HG02623 (cell line): ENCODE measurements around the gene USP3.

ENCODE experiments used
- ATAC-seq: cut with Tn5 transposase; IDR thresholded peaks from one replicate; pipeline ENCODE4 v1.9.1; 2021; ENCODE audit warnings: moderate library complexity; ENCODE audit not compliant: unreplicated experiment

USP3 gene

DNA sequence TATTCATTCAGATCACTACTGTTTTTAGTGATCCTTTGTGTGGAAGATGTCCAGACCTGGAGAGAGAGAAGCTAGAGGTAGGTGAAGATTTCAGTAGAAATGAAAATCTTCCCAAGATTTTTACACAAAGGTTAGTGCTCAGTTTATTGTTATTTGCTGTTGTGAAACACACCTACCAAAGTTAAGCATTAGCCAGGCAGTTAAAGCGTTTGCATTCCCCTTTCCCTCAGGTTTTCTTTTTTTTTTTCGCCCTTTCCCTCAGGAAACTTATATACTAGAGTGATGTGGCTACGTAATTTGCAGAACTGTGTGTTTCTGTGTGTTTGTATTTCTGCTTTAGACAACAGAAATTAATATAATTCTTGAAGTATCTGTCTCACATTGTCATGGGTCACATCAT lies 34.5 kb downstream of the USP3 start:
- ATAC-seq = no peak

- no peak for ATAC-seq
Measured at GRCh38 chr15:63539521-63539920, 35.1 kb downstream of the USP3 start.

DNA sequence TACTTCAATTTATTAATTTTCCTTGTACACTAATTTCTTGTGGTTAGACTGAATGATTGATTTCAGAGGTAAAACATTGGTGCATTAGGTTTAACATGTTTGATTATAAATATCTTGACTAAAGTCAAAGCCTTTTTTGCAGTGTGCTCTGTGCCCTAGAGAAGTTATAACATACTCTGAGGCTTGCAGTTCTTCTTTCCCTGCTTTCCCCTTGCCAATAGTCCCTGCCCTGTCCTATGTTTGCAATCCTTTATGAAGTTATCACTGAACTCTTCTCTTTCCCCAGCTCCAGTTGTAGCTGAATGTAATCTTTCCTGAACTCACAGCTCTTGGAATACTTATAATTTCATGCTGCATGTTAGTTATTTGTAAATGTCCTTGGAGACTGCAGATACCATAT lies 35.6 kb downstream of the USP3 start:
- ATAC-seq = no peak

- no peak for ATAC-seq
Measured at GRCh38 chr15:63540449-63540848, 36.1 kb downstream of the USP3 start.

DNA sequence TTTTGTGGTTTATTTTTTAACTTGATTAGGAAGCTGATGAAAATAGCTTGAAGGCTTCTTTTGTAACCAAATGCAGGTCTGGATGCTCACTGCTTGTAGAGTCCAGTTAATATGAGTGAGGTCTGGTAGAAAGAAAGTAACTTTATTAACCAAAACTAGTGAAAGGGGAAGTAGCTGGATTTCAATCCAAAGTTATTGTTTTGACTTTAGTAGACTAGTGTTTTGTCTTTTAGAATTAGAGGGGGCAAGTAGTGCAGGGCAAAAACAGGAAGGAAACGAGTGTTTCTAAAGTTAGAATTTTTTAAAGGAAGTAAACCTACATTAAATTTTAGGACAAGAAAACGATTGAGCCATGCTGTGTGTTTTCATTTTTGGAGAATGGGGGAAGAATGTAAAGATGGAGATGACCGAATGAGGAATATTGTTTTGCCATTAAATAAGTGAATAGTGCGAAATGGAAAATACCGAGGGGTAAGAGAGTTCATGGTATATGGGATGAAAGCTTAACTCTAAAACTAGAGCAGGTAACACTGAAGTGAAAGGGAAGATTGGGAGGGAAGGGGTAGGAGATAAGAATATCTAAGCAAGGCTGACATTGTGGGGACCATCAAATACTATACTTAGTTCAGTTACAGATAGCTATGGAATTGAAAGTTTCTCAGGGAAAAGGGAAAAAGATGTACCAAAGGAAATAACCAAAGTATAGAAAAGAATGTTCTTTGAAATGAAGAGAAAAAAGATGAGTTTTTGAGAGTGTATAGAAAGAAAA lies 40.0 kb downstream of the USP3 start:
- no peak for ATAC-seq

GRCh38 chr15:63545520-63545919 lies 41.1 kb downstream of the USP3 start:
- no peak for ATAC-seq

GRCh38 chr15:63551400-63551799 lies 47.0 kb downstream of the USP3 start:
- no peak for ATAC-seq

DNA sequence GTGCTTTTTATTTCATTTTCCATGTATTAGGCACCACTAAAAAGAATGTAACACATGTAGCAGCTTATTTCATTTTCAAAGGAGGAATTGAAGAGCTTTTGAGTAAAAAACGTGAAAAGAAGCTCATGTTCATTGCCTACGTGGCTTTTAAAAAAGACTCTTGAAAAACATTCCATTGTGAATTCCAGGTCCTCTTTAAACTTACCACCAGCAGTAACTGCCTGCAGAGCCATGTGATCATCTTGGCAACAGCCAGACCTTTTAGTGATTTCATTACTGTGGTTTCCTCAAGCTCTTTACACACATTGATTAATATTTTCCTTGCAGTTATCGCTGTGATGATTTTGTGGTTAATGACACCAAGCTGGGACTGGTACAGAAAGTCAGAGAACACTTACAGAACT lies 49.0 kb downstream of the USP3 start:
- ATAC-seq = no peak

DNA sequence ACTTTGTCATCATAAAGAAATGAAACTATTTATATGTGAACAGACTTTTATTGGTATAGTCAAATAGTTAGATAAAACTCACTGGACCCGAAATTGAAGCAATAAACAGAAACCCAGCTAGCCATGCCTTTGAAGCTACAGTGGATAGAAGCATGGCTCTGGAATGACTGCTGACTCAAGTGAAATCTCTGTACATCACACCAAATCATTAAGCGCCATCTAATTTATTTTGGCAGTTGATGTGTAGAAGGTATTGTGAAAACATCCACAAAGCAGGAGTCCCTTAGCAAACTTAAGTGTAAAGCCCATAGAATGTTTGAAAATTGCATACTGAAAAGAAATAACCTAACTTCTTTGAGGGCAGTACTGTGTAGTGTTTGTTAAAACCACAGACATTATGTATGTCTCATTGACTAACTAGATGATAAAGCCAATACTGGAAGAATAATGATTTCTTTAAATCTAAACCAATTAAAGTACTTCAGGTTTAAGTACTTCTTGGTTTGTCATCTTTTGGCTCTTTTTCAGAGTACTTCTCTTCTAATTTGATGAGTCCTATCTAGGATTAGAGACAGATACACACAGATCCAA lies 50.0 kb downstream of the USP3 start:
- no peak for ATAC-seq

DNA sequence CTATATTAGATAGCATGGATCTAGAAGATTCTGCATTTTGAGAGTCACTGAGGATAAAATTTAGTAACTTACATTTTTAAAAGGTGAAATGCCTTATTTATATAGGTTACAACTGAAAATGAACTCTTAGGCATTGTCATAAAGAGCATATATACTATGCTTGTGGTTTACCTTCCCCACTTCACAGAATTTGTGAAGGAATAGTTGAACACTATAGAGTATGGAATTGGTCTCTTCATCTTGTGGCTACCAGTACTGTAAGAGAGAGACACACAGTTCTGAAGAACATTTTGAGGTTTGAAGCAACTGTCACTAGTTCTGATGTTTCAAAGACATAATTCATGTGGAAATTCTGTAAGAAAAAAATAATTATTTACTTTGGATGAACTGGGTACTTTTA lies 51.1 kb downstream of the USP3 start:
- ATAC-seq = no peak

- ATAC-seq = no peak
Measured at GRCh38 chr15:63556246-63556645, 51.9 kb downstream of the USP3 start.

- ATAC-seq = no peak
Measured at GRCh38 chr15:63556736-63557135, 52.3 kb downstream of the USP3 start.

DNA sequence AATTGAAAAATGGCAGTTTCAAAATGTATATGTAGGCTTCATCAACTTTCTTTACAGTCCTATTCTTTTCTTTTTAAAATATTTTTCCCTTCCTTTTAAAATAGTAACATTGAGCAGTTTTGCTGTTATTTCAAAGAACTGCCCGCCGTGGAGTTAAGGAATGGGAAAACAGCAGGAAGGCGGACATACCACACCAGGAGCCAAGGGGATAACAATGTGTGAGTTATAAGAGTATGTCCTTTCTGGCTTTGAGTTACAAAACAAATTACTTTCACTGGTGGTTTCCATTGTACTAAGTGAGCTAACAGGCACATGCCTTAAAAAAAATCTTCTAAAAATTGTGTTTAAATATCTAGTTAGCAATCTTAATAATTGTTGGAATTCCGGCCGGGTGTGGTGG lies 55.4 kb downstream of the USP3 start:
- no peak for ATAC-seq

DNA sequence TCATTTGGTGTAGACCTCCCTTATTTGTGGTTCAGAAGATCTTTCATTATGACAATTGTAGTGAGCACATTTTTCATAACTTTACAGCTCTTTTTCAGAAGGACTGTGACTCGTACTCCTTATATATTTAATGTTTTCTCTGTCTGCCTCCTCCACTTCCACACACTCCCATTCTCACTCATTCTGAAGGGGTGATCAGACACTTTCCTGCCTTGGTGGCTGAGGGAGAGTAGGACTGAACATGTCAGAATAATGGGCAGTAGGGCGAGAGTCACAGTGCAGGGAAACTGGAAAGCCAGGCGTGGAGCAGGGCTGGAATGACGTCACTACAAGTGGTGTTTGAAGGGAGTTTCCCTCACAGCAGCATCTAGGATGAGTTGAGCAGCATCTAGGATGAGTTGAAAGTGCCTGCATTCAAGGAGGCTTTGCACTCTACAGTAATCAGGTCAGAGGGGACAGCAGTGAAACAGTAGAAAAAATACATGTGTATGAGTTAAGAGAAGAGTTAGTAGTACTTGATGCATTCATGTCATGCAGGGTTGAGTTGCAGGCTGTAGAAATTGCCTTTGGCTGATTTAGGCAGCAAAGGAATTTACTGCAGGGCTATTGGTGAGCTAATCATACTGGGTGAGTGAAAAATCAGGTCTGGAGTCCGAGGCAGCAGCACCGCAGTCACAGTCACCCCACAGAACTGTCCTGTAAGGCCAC lies 56.5 kb downstream of the USP3 start:
- no peak for ATAC-seq

DNA sequence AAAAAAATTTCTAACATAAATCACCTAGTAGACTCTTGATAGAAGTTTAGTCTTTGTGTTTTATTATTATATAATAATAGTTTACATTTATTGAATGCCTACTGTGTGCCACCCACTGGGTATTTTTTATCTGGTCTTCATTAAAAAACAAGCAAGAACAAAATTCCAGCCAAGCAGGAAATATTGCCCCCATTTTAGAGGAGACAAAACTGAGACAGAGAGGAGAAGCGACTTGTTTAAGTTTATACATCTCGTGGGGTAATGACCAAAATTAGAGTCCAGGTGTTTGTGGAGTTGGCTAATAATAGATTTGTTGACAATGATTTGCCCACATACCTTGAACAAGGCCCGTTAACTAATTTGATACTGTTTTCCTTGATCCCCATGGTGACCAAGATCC lies 59.7 kb downstream of the USP3 start:
- ATAC-seq = no peak

DNA sequence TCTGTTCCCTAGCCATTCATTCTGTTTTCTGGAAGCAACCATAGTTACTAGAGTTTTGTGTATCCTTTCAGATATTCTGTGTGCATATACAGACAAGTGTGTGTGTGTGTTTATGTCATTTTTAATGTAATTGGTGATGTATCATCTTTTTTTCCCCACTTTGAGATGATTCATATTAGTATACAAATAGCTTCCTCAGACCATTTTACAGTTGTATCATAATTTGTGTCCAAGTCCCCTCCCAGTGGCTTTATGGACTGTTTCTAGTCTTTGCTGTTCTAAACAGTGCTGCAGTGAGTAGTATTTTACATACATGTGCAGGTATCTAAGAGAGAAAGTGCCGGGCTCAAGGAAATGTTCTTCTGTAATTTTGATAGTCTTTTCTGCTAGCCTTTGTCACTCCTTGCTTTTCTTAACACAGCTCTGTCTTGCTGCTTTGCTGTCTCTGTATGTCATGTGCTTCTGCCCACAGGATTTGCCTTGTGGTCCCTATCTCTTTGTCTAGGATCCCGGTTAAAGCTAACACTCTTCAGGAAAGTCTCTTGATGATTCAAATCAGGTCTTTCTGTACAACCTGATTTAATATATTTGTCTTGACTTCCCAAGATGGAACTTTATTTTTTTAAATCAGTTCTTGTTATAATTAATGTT lies 61.3 kb downstream of the USP3 start:
- no peak for ATAC-seq

DNA sequence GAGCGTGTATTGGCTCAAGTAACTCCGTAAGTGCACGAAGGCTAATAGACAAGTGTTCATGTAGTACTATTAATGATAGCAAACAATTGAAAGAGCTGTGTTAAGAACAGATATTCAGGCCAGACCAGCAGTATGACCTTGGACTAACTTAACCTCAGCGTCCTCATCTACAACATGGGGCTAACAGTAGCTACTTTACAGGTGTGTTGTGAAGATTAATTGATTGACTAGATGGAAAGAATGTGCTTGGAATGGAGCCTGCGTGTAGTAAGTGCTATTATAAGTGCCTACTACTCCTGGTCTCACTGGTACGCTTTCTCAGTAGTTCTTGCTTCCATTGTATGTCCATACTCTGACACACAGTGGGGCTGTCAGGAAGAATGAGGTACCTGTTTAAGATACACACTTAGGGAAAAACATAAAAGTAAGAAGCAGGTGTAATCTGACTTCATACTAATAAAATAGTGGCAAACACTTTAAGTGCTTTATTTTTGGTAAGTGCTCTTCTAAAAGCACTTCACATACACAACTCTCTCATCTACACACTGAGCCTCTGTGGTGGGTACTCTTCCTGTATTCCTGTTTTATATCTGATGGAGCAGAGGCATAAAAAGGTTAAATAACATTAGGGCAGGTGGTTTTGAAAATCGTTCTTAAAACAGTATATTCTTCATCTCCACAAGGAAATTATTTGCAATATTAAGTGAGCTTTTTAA lies 68.5 kb downstream of the USP3 start:
- no peak for ATAC-seq

- ATAC-seq = no peak
Measured at GRCh38 chr15:63573533-63573932, 69.1 kb downstream of the USP3 start.

DNA sequence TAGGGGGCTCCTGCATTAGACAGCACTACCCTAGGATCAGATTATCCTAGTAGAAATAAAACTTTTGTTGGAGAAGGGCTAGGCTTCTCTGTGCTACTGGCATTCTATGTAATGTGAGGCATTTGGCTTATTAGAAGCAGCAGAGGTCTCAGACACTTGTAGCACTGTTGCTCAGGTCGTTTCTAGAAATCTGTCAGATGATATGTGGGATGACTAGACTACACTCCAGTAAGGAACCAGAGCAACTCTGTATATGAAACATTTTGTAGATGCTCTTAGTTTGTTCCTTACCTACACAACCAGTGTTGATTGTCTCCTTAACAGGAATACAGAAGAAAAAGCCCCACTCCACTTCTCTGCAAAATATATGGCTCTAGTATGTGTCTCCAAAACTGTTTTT lies 70.9 kb downstream of the USP3 start:
- ATAC-seq = no peak

DNA sequence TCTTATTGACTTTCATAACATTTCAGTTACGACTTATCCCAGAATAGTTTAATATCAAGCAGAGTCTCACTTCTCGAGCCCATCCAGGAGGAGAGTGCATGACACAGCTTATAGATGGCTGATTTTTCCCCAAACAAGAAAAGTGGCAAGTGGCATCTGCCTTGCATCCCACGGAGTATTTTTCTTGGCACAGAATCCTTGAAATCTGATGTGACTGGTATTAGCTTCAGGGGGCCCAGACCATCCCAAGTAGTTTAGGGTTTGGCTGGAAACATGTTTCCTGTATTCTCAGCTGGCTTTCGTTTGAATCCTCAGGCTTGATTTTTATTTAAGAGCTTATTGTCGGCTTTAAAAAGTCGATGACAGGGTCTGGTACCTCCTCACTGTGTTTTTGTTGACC lies 72.0 kb downstream of the USP3 start:
- no peak for ATAC-seq

DNA sequence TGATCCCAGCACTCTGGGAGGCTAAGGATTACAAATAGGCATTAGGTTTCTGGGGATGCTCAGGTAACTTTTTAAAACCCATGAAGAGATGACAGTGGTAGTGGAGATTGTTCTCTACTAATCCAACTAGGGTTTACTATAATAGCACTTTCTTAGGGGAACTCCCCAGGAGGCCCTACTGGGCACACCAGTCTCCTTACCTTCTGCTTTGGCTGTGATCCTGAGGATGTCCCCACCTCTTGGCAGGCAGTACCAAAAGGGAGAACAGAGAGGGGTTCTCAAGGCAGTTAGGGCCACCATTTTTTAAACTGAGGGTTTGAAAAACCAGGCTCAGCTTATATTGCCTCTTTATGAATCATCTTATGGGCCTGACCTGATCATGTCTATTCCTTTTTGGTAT lies 77.8 kb downstream of the USP3 start:
- no peak for ATAC-seq
